GM19238 (cell line): ENCODE results near the gene XCR1.
"Not testable (repeated sequence)": the region's sequence is repeated elsewhere in the genome, so short reads cannot be mapped to it uniquely, and the experiment has no call there.

Experiments used
- DNase-seq: peaks from one replicate; pipeline ENCODE4 v3.0.0; 2011; ENCODE audit warnings: low spot score; ENCODE audit not compliant: insufficient read length

Gene XCR1

DNA sequence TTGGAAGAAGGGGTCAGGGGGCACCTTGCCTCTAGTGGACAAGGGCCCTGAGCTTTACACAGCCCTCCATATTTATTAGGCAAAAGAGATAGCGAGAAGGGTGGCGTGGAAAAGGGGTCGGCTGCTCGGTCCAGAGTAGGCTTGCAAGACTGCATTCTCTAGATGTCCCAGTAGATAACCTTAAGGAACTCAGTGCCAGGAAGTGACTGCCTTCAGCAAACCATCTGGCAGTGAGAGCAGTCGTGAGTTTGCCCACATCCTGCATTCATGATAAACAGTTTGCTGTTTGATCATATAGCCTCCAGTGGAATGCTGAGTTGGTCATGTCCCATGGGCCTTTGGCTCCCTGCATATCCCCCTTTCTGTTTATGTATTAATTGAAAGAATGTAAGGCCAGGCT, 18.9 kb upstream of the XCR1 start:
- DNase-seq = not testable (repeated sequence)

DNA sequence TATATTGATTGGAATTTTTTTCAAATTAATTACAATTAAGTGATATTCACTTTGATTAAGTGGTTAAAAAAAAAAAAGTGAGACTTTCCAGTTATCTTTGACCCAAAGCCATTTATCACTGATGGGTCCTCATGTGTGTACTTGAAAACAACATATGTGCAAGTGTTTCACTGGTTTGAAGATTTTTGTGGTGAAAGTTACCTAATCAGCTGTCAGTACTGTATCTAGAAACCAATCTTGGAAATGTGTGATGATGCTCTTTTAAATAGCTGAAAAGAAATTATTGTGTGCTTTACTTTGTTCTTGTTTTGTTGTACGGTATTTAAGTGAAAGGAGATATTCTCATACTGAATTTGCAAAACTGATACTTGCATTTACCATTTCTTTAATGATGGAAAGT, 11.6 kb upstream of the XCR1 start:
- no peak for DNase-seq

DNA sequence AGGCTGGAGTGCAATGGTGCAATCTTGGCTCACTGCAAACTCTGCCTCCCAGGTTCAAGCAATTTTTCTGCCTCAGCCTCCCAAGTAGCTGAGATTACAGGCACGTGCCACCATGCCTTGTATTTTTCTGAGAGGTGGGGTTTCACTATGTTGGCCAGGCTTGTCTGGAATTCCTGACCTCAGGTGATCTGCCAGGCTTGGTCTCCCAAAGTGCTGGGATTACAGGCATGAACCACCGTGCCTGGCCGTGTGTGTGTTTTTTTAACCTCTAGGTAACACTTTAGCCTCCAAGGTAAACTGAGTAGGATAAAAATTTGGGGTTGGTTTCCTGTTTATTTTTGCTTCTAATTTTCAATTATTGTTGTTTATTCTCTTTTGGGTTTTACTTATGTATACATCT, 10.8 kb upstream of the XCR1 start:
- DNase-seq = not testable (repeated sequence)

DNA sequence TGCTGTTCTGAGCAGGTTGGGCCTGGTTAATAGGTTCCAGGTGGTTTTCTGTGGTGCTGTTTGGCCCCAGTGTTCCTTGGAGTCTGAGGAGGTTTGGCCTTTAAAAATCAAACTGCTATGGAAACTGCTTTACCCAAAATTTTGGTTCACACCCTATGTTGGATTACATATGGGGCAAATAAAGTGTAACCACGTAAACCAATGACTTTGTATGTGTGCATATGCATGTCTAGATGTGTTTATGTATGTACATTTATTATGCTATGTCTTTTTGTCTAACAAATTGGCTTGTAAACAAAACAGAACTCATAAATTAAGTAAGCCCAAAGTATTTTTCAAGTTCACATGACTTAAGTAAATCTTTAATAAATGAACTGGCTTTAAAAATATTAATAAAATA, 8.9 kb upstream of the XCR1 start:
- no peak for DNase-seq

DNA sequence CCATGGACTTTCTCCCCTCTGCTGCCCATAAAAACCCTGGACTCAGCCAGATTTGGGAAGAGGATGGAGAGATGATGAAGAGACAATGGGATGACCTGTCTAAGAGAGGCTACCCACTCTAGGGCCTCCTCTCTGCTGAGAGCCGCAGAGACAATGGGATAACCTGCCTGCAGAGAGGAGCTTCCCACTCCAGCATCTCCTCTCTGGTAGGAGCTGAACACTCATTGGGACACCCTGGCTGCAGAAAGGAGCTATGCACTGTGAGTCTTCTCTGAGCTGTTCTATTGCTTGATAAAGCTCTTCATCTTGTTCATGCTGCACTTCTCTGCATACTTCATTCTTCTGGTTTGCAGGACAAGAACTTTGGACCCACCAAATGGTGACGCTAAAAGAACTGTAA, 4.5 kb upstream of the XCR1 start:
- DNase-seq = no peak

DNA sequence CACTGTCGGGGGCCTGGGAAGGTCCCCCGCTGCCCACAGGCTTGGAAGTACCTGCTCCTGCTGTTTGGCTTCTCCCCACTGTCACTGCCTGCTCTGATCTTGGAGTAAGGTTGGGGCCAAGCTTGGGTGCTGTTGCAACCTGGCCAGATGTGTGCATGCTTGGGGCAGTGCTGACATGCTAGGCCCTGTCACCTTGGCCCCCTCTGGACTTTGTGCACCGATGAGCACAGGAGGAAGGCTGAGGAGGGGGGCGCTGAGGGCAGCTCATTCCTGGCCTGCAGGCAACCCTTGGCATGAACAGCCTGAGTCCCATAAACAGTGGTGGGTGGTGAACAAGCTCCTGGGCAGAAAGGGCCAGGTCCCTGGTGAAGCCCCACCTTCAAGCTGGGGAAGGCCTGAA, 4.0 kb upstream of the XCR1 start:
- DNase-seq = no peak

DNA sequence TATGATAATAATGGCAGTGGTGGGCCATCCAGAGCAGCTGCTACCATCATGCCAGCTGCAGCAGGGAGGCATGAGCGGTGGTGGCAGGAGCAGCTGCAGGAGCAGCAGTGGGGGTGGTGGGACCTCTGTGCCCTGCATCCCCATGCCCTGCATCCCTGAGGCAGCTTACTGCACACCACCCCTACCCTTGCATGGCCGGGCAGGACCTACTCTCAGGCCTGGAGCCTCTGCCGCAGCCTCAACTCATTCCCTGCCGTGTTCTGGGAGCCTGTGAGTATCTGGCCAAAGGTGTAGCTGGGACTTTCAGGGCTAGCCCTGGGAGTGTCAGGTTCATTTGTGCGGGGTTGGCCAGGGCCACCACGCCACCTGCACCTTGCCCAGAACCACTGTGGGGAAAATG, 3.3 kb upstream of the XCR1 start:
- DNase-seq = no peak

DNA sequence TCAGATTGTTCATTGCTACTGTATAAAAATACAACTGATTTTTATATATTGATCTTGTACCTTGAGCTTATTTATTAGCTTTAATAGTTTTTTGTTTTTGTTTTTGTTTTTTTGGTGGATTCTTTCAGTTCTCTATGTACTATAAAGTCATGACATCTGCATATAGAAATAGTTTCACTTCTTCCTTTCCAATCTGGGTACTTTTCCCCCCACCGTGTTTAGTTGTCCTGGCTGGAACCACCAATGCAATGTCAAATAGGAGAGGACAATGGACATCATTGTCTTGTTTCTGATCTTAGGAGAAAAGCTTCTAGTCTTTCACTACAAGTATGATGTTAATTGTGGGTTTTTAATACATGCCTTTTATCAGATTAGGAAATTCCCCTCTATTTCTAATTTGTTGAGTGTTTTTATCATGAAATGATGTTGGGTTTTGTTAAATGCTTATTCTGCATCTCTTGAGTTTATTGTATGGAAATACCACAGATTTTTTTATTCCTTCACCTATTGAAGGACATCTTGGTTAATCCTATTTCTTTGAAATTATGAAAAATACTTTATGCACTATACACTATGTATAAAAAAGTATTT, 2.8 kb upstream of the XCR1 start:
- no peak for DNase-seq

DNA sequence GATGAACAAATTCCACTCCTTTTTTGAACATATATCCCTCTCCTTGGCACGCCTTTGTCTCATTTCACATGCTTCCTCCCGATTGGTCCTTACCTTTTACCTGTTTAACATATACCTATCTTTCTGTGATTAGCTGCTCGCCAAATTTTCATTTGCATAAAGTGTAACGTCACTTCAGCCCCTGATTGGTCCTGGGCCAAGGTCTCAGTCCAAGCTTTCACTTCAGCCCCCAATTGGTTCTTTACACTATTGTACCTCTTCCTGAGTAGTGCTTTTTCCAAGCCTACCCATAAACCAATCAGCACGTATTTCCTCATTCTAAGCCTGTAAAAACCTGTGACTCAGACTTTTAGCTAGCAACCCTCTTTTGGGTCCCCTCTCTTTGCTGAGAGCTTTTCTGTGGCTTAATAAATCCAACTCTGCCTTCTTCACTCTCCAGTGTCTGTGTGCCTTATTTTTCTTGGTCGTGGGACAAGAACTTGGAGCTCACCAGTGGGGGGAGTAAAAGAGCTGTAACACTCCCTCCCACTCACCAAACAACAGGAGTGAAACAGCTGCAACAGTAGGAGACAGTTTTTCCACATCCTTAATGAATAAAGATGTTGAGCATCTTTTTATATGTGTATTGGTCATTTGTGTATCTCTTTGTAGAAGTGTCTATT, 584 bp upstream of the XCR1 start:
- DNase-seq = no peak

DNA sequence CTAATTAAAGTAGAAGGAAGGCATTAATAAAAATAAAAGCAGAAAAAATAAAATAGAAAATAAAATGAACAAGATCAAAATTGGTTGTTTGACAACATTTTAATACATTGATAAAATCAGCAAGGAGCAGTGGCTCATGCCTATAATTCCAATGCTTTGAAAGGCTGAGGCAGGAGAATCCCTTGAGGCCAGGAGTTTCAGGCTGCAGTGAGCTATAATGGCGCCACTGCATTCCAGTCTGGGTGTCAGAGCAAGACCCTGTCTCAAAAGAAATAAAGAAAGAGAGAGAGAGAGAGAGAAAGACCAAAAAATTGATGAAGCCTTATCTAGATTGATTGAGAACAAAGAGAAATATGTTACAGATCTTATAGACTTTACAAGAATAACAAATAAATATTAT, 2.1 kb downstream of the XCR1 start:
- DNase-seq = no peak

DNA sequence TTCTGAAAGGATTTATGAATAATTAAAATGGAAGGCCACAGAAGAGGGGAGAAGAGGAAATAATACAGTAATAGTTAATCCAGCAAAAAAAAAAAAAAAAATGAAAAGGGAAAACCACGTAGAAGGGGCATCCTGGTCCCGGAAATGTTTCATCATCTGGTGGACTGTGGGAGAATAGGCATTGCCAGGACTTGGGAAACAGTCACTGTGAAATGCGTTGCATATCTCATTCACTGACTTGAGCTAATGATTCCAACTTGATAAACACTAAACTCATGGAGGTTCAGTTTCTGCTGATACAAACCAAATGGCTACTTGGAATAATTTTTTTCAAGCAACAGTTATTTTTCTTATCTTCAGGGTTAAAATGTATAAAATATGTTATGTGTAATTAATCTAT, 3.2 kb downstream of the XCR1 start:
- DNase-seq = no peak

DNA sequence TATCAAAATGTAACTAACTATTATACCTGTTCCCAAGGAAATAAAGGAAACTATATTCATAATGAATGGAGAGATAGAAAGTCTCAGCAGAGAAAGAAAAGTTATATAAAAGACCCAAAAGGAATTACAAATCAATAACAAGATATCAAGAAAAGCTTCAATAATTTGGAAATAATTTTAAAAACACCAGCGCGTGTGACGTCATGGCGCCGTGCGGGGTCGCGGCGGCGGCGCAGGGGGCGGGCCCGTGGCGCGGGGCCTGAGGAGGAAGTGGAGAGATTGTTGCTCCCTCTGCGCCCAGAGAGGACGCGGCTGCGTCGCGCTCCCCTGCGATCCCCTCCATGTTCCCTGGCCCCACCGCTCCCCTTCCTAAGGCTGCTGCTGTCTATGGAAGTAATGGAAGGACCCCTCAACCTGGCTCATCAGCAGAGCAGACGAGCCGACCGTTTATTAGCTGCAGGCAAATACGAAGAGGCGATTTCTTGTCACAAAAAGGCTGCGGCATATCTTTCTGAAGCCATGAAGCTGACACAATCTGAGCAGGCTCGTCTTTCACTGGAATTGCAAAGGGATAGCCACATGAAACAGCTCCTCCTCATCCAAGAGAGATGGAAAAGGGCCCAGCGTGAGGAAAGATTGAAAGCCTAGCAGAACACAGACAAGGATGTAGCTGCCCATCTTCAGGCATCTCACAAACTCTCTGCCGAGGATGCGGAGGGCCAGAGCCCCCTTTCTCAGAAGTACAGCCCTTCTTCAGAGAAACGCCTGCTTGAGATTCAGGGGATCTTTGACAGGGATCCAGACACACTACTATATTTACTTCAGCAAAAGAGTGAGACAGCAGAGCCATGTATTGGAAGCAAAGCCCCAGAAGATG, 4.1 kb downstream of the XCR1 start:
- no peak for DNase-seq

DNA sequence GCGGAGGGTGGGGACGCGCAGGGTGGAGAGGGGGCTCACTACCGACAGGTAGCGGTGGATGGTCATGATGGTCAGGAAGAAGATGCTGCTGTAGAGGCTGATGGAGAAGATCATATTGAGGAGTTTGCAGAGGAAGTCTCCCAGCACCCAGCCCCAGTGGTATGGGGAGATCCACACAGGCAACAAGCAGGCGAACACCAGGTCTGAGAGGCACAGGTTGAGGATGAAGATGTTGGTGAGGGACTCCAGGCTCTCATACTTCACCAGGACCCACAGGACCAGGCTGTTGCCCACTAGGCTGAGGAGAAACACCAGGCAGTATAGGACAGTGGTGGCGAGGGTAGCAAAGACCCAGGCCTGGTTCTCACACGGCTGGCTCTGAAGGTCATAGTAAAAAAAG, 5.8 kb downstream of the XCR1 start:
- DNase-seq = no peak

DNA sequence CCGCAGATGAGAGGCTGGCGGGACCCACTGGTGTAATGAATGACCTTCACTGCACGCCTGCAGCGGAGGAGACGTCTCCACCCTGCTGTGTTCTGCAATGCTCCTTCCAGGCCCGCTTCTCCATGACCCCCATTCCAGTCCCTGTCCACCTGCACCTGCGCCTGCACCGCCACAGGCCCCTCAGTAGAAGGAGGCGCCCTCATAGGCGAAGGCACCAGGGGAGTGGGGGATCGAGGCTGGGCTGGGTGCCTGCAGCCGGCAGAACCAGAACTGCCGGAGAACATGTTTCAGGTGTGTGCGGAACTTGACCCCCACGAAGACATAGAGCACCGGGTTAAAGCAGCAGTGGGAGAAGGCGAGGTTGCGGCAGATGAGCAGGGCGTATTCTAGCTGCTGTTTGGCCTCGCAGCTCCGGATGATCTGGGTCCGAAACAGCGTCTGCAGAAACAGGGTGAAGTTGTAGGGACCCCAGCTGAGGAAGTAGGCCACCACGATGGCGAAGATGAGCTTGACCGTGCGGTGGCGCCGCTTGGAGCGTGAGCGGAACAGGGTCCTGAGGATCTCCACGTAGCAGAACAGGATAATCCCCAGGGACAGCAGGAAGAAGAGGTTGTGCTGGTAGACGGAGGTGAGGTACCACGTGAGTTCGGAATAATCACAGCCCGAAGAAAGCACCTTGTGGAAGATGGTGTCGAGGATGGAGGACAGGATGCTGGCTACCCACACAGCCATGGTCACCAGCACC, 6.3 kb downstream of the XCR1 start:
- no peak for DNase-seq

DNA sequence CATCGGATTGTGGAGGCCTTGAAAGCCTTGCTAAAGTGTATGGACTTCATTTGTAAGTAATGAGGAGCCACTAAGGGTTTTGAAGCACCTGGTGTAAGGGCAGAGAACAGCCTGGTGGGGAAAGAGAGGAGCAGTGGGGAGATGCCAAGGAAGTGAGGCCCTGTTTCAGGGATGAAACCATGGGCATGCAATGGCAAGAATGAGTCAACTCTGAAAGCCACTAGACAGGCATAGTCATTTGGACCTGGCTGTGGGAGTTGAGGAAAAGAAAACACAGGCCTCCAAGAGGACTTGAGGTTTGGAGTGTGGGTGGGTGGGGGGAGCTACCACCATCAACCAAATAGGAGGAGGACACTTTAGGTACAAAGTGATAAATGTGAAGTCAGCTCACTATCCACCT, 7.6 kb downstream of the XCR1 start:
- no peak for DNase-seq

DNA sequence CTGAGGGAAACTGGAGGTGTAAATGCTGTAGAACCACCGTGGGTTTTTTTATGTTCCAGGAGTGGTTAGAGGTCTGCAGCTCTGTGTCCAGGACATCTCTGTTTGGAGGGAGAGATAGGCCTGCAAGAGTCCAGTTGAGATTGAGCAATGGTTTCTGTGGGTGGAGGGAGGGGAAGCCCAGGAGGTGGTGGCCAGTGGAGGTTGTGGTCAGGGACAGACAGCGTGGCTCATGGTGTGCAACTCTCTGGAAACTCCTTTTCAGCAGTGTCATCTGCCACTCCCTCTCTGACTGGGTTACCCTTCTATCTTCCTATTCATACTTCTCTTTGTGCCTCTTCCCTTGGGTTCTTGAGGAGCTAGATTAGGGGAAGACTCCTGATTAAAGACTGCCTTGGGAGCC, 9.6 kb downstream of the XCR1 start:
- DNase-seq = no peak

DNA sequence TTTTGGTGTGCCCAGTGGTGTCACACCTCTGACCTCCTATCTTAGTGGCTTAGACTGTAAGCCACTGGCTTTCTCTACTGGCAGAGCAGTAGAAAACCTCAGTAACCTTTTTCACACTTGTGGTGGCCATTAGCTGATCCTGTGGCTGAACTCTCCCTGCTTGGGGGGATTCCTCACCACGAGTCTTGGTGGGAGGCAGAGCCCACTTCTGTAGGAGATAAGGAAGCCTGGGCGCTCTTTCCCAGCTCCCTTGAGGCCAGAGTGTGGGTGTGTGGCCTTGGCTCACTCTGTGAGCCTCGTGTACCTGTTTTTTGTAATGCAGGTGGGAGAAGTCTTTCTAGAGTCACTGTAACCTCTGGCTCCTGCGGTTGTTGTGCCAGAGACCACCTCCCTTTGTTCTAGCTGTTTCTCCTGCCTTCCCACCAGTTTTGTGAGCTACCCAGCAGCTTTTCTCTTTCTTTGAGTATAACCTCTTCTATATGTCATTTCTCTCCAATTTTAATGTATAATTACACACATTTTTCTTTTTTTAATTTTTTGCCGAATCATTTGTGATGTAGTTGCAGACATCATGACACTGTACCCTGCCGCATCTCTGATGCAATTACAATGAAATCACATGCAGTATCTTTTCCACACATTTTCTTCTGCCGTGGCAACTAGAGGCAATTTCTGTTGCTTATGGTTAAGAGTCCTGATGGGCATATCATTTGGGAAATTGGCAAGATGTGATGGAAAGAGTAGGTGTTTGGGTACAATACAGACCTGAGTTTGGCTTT, 13.8 kb downstream of the XCR1 start:
- DNase-seq = no peak

DNA sequence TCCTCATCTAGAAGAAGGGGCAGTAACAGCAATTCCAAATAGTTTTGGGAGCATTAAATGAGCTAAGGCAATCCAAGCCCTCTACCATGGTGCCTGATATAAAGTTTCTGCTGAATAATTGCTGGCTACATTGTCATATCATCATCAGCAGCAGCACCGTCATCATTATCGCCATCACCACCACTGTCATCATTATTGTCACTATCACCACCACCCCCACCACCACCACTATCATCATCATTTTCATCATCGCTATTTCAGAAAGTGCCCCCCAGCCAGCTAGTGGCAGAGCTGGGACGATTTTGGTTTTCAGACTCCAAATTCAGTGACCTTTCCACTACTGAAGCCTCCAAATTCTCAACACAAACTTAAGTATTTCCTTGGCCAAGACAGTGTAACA, 15.0 kb downstream of the XCR1 start:
- no peak for DNase-seq

DNA sequence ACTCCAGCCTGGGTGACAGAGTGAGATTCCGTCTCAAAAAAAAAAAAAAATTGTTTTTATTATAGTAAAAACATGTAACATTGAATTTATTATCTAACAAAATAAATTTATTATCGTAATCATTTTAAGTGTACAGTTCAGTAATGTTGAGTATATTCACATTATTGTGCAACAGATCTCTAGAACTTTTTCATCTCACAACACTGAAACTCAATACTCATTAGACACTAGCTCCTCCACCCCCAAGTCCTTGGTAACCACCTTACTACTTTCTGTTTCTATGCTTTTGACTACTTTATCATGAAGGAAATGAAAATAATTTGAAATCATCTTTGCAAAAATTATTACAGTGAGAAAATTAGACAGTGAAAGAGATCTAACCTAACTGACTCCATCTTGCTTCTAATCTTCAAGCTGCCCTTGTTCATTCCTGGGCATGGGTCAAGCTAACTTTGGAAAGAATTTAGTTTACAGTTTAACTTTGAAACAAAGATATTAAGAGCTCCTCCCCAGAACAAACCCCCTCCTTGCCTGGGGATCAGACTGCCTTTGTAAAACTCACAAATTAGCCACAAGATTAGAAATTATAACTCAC, 16.7 kb downstream of the XCR1 start:
- no peak for DNase-seq

DNA sequence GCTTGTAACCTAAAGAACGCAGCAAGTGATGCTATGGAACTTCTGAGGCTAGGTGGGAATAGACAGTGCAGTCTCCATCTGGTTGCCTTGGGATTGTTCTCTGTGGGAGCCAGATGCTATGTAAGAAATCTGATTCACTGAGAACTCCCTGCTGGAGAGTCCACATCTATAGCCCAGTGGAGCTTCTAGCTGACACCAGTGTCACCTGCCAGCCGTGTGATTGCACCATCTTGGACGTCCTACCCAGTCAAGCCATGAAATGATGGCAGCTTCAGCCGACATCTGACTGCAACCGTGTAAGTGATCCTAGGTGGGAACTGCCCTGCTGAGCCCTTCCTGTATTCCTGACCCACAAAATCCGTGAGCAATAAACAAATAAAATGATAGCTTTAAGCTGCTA, 19.2 kb downstream of the XCR1 start:
- no peak for DNase-seq

DNA sequence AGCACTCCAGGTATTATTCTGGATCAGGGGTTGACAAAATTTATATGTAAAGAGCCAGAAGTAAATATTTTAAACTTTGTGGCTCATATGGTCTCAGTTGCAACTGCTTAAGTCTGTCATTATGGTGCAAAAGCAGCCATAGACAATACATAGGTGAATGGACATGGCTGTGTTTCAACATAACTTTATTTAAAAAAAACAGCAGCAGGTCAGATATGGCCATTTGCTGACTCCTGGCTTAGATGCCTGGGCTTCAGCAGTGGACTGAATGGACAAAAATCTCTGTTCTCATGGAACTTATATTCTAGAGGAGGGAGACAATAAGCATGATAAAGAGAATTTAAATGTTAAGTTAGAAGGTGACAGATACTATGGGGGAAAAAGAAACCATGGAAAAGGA, 20.0 kb downstream of the XCR1 start:
- DNase-seq = no peak
